IMR-90 (cell line): ENCODE results near the gene GLIS1. TPM values are rescaled to one million over a fixed set of nuclear protein-coding genes. Genes with fewer than 3 reads are reported as not detected.

Source experiments
- ATAC-seq: fragments of 200-7000 bp; cut with Tn5 transposase; 2 replicates; pipeline ENCODE4 v1.9.1; 2020; ENCODE audit warnings: low read depth, mild to moderate bottlenecking, moderate library complexity
- BruUV-seq: library from RNA; stranded (reverse); fragments of 400-500 nt; replicated peaks from 2 replicates; lab custom pipeline; 2021; lab: Mats Ljungman, UMichigan
- CTCF ChIA-PET: fragments of 300-600 bp; formaldehyde crosslinking; extraction: SDS; loops from one replicate; lab custom pipeline; 2021; ENCODE audit warnings: antibody characterized with exemption; lab: Yijun Ruan, JAX
- POLR2A ChIA-PET: fragments of 300-600 bp; sonication (Branson Sonifier 250); formaldehyde crosslinking; loops from one replicate; lab custom pipeline; 2022; ENCODE audit warnings: antibody characterized with exemption; ENCODE audit not compliant: unreplicated experiment; lab: Charles Lee
- DNase-seq: peaks from one replicate; pipeline ENCODE4 v3.0.0; 2013
- H2AFZ ChIP-seq: replicated peaks from 2 replicates; pipeline ENCODE3; 2013; ENCODE audit warnings: low read length, mild to moderate bottlenecking; ENCODE audit not compliant: poor library complexity
- H2AK5ac ChIP-seq: 2 replicates; pipeline ENCODE4 v1.6.1; 2013; ENCODE audit warnings: low read depth, low read length, inconsistent platforms
- H2AK9ac ChIP-seq: replicated peaks from 2 replicates; pipeline ENCODE3; 2013; ENCODE audit warnings: mild to moderate bottlenecking, low read depth, low read length, moderate library complexity; ENCODE audit not compliant: poor library complexity
- H2BK120ac ChIP-seq: 2 replicates; pipeline ENCODE4 v1.6.1; 2013; ENCODE audit warnings: low read depth, low read length, inconsistent platforms
- H2BK15ac ChIP-seq: 3 replicates; pipeline ENCODE4 v1.6.1; 2013; ENCODE audit warnings: low read depth, low read length, inconsistent platforms
- H2BK20ac ChIP-seq: 2 replicates; pipeline ENCODE4 v1.6.1; 2013; ENCODE audit warnings: low read depth, mild to moderate bottlenecking, inconsistent platforms, low read length, moderate library complexity
- H2BK5ac ChIP-seq: 2 replicates; pipeline ENCODE4 v1.6.1; 2013; ENCODE audit warnings: mild to moderate bottlenecking, low read depth, low read length, inconsistent platforms; ENCODE audit not compliant: poor library complexity, severe bottlenecking
- H3K14ac ChIP-seq: replicated peaks from 2 replicates; pipeline ENCODE4 v1.6.1; 2013; ENCODE audit warnings: low read depth, low read length, inconsistent platforms
- H3K18ac ChIP-seq: 2 replicates; pipeline ENCODE4 v1.6.1; 2013; ENCODE audit warnings: low read depth, low read length, control low read depth
- H3K23ac ChIP-seq: 2 replicates; pipeline ENCODE4 v1.6.1; 2013; ENCODE audit warnings: low read depth, low read length, inconsistent platforms
- H3K27ac ChIP-seq: 2 replicates; pipeline ENCODE4 v1.5.1; 2013; ENCODE audit warnings: mild to moderate bottlenecking, control low read depth, low read length; ENCODE audit not compliant: insufficient read depth
- H3K27me3 ChIP-seq: 2 replicates; pipeline ENCODE4 v1.6.1; 2013; ENCODE audit warnings: low read length; ENCODE audit not compliant: control insufficient read depth, insufficient read depth
- H3K36me3 ChIP-seq: 2 replicates; pipeline ENCODE4 v1.6.1; 2013; ENCODE audit warnings: low read length, mixed read lengths; ENCODE audit not compliant: control insufficient read depth, insufficient read depth
- H3K4ac ChIP-seq: 2 replicates; pipeline ENCODE4 v1.6.1; 2013; ENCODE audit warnings: low read depth, low read length, inconsistent platforms
- H3K4me1 ChIP-seq: 2 replicates; pipeline ENCODE4 v1.6.1; 2013; ENCODE audit warnings: low read length, mixed read lengths; ENCODE audit not compliant: control insufficient read depth, insufficient read depth
- H3K4me2 ChIP-seq: 2 replicates; pipeline ENCODE4 v1.6.1; 2013; ENCODE audit warnings: low read depth, mild to moderate bottlenecking, control low read depth, low read length, moderate library complexity
- H3K4me3 ChIP-seq: 2 replicates; pipeline ENCODE4 v1.5.1; 2013; ENCODE audit warnings: low read depth, mild to moderate bottlenecking, control low read depth, low read length, moderate library complexity; ENCODE audit not compliant: insufficient read depth
- H3K56ac ChIP-seq: 2 replicates; pipeline ENCODE4 v1.6.1; 2013; ENCODE audit warnings: low read length, inconsistent platforms; ENCODE audit not compliant: insufficient read depth; ENCODE audit errors: extremely low read depth
- H3K79me1 ChIP-seq, 2 experiments: 2 replicates each; pipeline ENCODE4 v1.6.1; 2013; ENCODE audit warnings: low read length in 2 of 2, inconsistent platforms in 1 of 2, low read depth in 1 of 2
- H3K9ac ChIP-seq: 2 replicates; pipeline ENCODE4 v1.6.1; 2013; ENCODE audit warnings: low read depth, low read length, control low read depth
- H3K9me1 ChIP-seq: 2 replicates; pipeline ENCODE4 v1.6.1; 2013; ENCODE audit warnings: low read length, inconsistent platforms; ENCODE audit not compliant: insufficient read depth
- H3K9me3 ChIP-seq: 2 replicates; pipeline ENCODE4 v1.6.1; 2013; ENCODE audit warnings: low read length; ENCODE audit not compliant: control insufficient read depth, insufficient read depth
- H4K20me1 ChIP-seq: 2 replicates; pipeline ENCODE4 v1.6.1; 2013; ENCODE audit warnings: low read length, inconsistent platforms; ENCODE audit not compliant: insufficient read depth
- H4K5ac ChIP-seq: 2 replicates; pipeline ENCODE4 v1.6.1; 2013; ENCODE audit warnings: mild to moderate bottlenecking, low read depth, low read length, control low read depth
- H4K8ac ChIP-seq, 2 experiments: 2 replicates each; pipeline ENCODE4 v1.6.1; 2013; ENCODE audit warnings: low read depth in 2 of 2, low read length in 2 of 2, control low read depth in 1 of 2, inconsistent platforms in 1 of 2
- H4K91ac ChIP-seq: 2 replicates; pipeline ENCODE4 v1.6.1; 2013; ENCODE audit warnings: low read depth, low read length, inconsistent platforms; ENCODE audit not compliant: insufficient read depth
- CHD1 ChIP-seq: IDR thresholded peaks from 2 replicates; pipeline ENCODE4 v1.6.1; 2012; ENCODE audit warnings: low read depth, low read length, improper control_type of control experiment
- MAFK ChIP-seq: IDR thresholded peaks from 2 replicates; pipeline ENCODE4 v1.6.1; 2012; ENCODE audit warnings: low read depth, low read length, improper control_type of control experiment
- MAZ ChIP-seq: IDR thresholded peaks from 2 replicates; pipeline ENCODE4 v1.6.1; 2012; ENCODE audit warnings: low read depth, mild to moderate bottlenecking, low read length, improper control_type of control experiment, moderate library complexity, borderline replicate concordance
- MXI1 ChIP-seq: IDR thresholded peaks from 2 replicates; pipeline ENCODE4 v1.6.1; 2012; ENCODE audit warnings: low read depth, mild to moderate bottlenecking, low read length, moderate library complexity, borderline replicate concordance
- NFE2L2 ChIP-seq: fragments of 150-350 bp; IDR thresholded peaks from 2 replicates; pipeline ENCODE4 v1.6.1; 2016; ENCODE audit warnings: low read depth, mild to moderate bottlenecking, low read length
- RAD21 ChIP-seq: IDR thresholded peaks from 2 replicates; pipeline ENCODE4 v1.6.1; 2012; ENCODE audit warnings: low read length, improper control_type of control experiment
- USF2 ChIP-seq: fragments of 150-350 bp; IDR thresholded peaks from 2 replicates; pipeline ENCODE4 v1.6.1; 2017; ENCODE audit warnings: mild to moderate bottlenecking, antibody characterized with exemption, low read length, low read depth
- WGBS, 2 experiments: methylation state at CpG; one replicate each; pipeline versions ENCODE4 v1.1.5 to v1.1.7; 2013; ENCODE audit warnings: missing lambda C conversion rate in 2 of 2; ENCODE audit not compliant: insufficient read length in 1 of 2; ENCODE audit errors: extremely low coverage in 2 of 2; 5-methylcytosine and 5-hydroxymethylcytosine counted together
- dilution Hi-C: fragments of 300-500 bp; cut with HindIII; formaldehyde crosslinking; loops from one replicate; pipeline ENCODE4 v1.14.3; 2018; ENCODE audit warnings: low sequenced_read_pairs; ENCODE audit not compliant: unreplicated experiment
- in situ Hi-C: fragments of 300-500 bp; cut with MboI; formaldehyde crosslinking; loops from 3 replicates; pipeline ENCODE4 v1.14.3; 2019; ENCODE audit warnings: low sequenced_read_pairs, inconsistent platforms, mixed read lengths
- intact Hi-C: fragments of 100-400 bp; cut with micrococcal nuclease; formaldehyde crosslinking; loops from 2 replicates; pipeline ENCODE4 v1.10.0; 2022
- polyA plus RNA-seq, 3 experiments: library from polyadenylated mRNA; depleted of rRNA; stranded (reverse); fragments of >200 nt; gene quantifications; 2 replicates each; pipeline ENCODE4 v1.2.3, GENCODE V29; 2012; ENCODE audit warnings: low replicate concordance in 1 of 3
- total RNA-seq: library from RNA; depleted of rRNA; stranded (reverse); fragments of >200 nt; gene quantifications from 2 replicates; pipeline ENCODE4 v1.2.3, GENCODE V29; 2012

GLIS1 gene
- total and polyA plus RNA-seq, 2 of the 4 experiments (the other 2 are of a cell fraction): 0.18 to 2.3 TPM

GRCh38 chr1:53471000-53471399 lies 268.0 kb downstream of the GLIS1 start:
- in situ Hi-C loops (loop anchor here (5.0 kb wide), 1 partner anchor 194 kb away; no protein-coding TSS in a partner anchor), dilution Hi-C loops (no loop called here), intact Hi-C loops (loop anchor here (2.0 to 5.0 kb wide), 3 partner anchors 79 to 356 kb away; no protein-coding TSS in a partner anchor)
- WGBS, 2 experiments: 83% methylated on average over 3 of the region's 9 CpGs; no CpG with 5 or more reads in 1 of the 2 experiments
- no TSS peak for BruUV-seq
- Histone ChIP-seq H4K91ac (no peak overlapping the region), H3K23ac (no peak overlapping the region), H3K27me3 (peaks cover 15% of the 10 kb centered on the region), H2AK9ac (no peak overlapping the region), H3K4me2 (no peak overlapping the region), H3K9ac (no peak overlapping the region), H2AFZ (no peak overlapping the region), H4K8ac (no peak overlapping the region), H3K27ac (no peak overlapping the region), H2AK5ac (no peak overlapping the region), H2BK5ac (no peak overlapping the region), H3K14ac (no peak overlapping the region), H3K79me1 (no peaks in the 10 kb centered on the region), H2BK15ac (no peak overlapping the region), H4K5ac (no peak overlapping the region), H3K18ac (no peak overlapping the region), H2BK120ac (no peak overlapping the region), H3K9me1 (peaks cover 7% of the 10 kb centered on the region; the same call in 1 of the 2 replicates), H3K9me3 (no peaks in the 10 kb centered on the region), H3K56ac (no peak overlapping the region), H3K4me3 (no peak overlapping the region), H3K36me3 (no peaks in the 10 kb centered on the region), H3K4ac (no peak overlapping the region), H4K20me1 (no peaks in the 10 kb centered on the region), H3K4me1 (no peaks in the 10 kb centered on the region), H2BK20ac (no peak overlapping the region)
- no peak for TF ChIP-seq NFE2L2
- TF ChIP-seq MXI1: no peak
- no peak for TF ChIP-seq CHD1
- TF ChIP-seq MAFK: no peak
- TF ChIP-seq MAZ: no peak
- no peak for TF ChIP-seq RAD21
- no peak for TF ChIP-seq USF2
- DNase-seq: no peak
- POLR2A ChIA-PET: no interaction called here
- ATAC-seq: no peak
- CTCF ChIA-PET: interaction anchor here (0.6 kb wide), 2 partner anchors 13 to 1033 kb away, joined by 3 read pairs; no protein-coding TSS in a partner anchor
